Fibroblast of skin of left quadriceps (primary cell): ENCODE results near the gene C1QTNF9B.
A peak's percentile ranks its signal among the peaks of the same experiment; 100 is the strongest.
"Not testable (repeated sequence)": the region's sequence is repeated elsewhere in the genome, so short reads cannot be mapped to it uniquely, and the experiment has no call there.

Experiments used
- DNase-seq, 2 experiments: peaks; one replicate each; pipeline ENCODE4 v3.0.0-alpha.2; 2013; ENCODE audit warnings: low read depth in 2 of 2

The C1QTNF9B gene

GRCh38 chr13:23894746-23895145, 2.6 kb downstream of the C1QTNF9B start:
- DNase-seq, result not testable (repeated sequence)

- not testable (repeated sequence) for DNase-seq
Observed at GRCh38 chr13:23893791-23894190, 3.5 kb downstream of the C1QTNF9B start.

- DNase-seq, result no peak
Observed at GRCh38 chr13:23889615-23890607, 7.4 kb downstream of the C1QTNF9B start.

GRCh38 chr13:23888658-23889614, 8.4 kb downstream of the C1QTNF9B start, which contains the start of gene MIPEP:
Gene MIPEP, minus strand, starts transcription at chr13:23889400. Its CDS starts 80 bp downstream, at chr13:23889320.
- DNase-seq, result peak; percentile 89 to 90

- DNase-seq, result not testable (repeated sequence)
Observed at GRCh38 chr13:23884361-23884760, 12.9 kb downstream of the C1QTNF9B start.

GRCh38 chr13:23883255-23883654, 14.0 kb downstream of the C1QTNF9B start:
- DNase-seq, result no peak

GRCh38 chr13:23881402-23881800, 15.9 kb downstream of the C1QTNF9B start:
- not testable (repeated sequence) for DNase-seq

GRCh38 chr13:23880493-23881401, 16.6 kb downstream of the C1QTNF9B start:
- not testable (repeated sequence) for DNase-seq

GRCh38 chr13:23877286-23877685, 20.0 kb downstream of the C1QTNF9B start:
- DNase-seq, result no peak

- DNase-seq, result no peak
Observed at GRCh38 chr13:23876265-23876664, 21.0 kb downstream of the C1QTNF9B start.

- DNase-seq, result peak; percentile 30 to 38
Observed at GRCh38 chr13:23871616-23872220, 25.6 kb downstream of the C1QTNF9B start.

GRCh38 chr13:23870356-23871140, 26.8 kb downstream of the C1QTNF9B start:
- no peak for DNase-seq

GRCh38 chr13:23868521-23868920, 28.8 kb downstream of the C1QTNF9B start:
- DNase-seq, result peak; percentile 86 to 87

- DNase-seq, result no peak
Observed at GRCh38 chr13:23867027-23867491, 30.2 kb downstream of the C1QTNF9B start.

- no peak for DNase-seq
Observed at GRCh38 chr13:23866420-23867026, 30.8 kb downstream of the C1QTNF9B start.

GRCh38 chr13:23865906-23866305, 31.4 kb downstream of the C1QTNF9B start:
- no peak for DNase-seq

- no peak for DNase-seq
Observed at GRCh38 chr13:23865026-23865425, 32.3 kb downstream of the C1QTNF9B start.

GRCh38 chr13:23861310-23861709, 36.0 kb downstream of the C1QTNF9B start:
- DNase-seq, result no peak

GRCh38 chr13:23859904-23860303, 37.4 kb downstream of the C1QTNF9B start:
- no peak for DNase-seq
